Measurements from ENCODE around the gene ZSCAN31.

DNA sequence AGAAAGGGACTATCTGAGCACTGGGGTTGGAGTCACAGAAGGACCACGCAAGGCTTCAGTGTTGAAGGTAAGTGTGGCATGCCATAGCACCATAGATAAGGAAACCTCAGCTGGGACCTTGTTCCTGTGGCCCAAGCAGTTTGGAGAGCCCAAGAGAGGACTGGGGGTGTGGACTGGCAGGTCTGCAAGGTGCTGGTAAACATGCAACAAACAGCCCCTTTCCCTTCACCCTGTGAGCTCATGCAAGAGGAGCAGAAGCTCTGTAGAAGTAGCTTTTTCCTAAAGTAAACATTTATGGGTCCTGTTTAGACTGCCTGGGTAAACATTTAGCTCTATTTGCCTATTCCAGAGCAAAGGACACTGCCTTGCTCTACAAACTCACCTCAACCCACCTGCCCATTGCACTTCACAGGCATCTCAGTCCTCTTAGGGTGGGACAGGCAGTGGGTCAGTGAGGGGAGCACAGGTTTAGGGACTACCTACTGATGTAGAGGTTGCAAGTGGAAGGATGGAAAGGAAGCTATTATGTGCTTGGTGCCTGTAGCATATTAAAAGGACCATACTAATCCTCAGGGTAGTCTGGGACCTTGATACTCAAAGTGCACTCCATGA lies 12.0 kb downstream of the ZSCAN31 start:
- TF ChIP-seq, protein P1, sequence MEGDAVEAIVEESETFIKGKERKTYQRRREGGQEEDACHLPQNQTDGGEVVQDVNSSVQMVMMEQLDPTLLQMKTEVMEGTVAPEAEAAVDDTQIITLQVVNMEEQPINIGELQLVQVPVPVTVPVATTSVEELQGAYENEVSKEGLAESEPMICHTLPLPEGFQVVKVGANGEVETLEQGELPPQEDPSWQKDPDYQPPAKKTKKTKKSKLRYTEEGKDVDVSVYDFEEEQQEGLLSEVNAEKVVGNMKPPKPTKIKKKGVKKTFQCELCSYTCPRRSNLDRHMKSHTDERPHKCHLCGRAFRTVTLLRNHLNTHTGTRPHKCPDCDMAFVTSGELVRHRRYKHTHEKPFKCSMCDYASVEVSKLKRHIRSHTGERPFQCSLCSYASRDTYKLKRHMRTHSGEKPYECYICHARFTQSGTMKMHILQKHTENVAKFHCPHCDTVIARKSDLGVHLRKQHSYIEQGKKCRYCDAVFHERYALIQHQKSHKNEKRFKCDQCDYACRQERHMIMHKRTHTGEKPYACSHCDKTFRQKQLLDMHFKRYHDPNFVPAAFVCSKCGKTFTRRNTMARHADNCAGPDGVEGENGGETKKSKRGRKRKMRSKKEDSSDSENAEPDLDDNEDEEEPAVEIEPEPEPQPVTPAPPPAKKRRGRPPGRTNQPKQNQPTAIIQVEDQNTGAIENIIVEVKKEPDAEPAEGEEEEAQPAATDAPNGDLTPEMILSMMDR (IDR thresholded peaks at IDR 0.05; ENCODE audit: extremely low read depth in 1 of 2, insufficient read depth in 1 of 2, low read depth in 1 of 2, low read length in 2 of 2): no peak
- TF ChIP-seq POLR2A (IDR thresholded peaks at IDR 0.05; ENCODE audit: low read depth, low read length): no peak
- TF ChIP-seq POLR2AphosphoS5 (IDR thresholded peaks at IDR 0.05; ENCODE audit: insufficient read depth, low read depth, low read length): no peak
- TF ChIP-seq EZH2 (IDR thresholded peaks at IDR 0.05; ENCODE audit: borderline replicate concordance, low read depth, low read length, severe bottlenecking): no peak
- TF ChIP-seq JUN (IDR thresholded peaks at IDR 0.05; ENCODE audit: borderline replicate concordance, insufficient read depth, insufficient read length, low read depth): no peak
- no peak for TF ChIP-seq FOS (IDR thresholded peaks at IDR 0.05; ENCODE audit: borderline replicate concordance, insufficient read depth, low read length)
- TF ChIP-seq MYC (IDR thresholded peaks at IDR 0.05; ENCODE audit: low read depth, low read length): no peak
- TF ChIP-seq, protein P2, sequence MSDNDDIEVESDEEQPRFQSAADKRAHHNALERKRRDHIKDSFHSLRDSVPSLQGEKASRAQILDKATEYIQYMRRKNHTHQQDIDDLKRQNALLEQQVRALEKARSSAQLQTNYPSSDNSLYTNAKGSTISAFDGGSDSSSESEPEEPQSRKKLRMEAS (IDR thresholded peaks at IDR 0.05; ENCODE audit: insufficient read depth, insufficient read length): no peak
